OCI-M2 (cell line): ENCODE measurements around the gene NDRG4.

ENCODE experiments used
- DNase-seq: peaks from one replicate; lab custom pipeline; 2025; ENCODE audit not compliant: unreplicated experiment; lab: John Stamatoyannopoulos, UW

Gene NDRG4

GRCh38 chr16:58499615-58500351, at the start of gene NDRG4:
Gene NDRG4 (plus strand): TSS chr16:58500143. CDS start chr16:58500249, 106 bp downstream.
- no peak for DNase-seq

- DNase-seq, result no peak
These were observed 49.4 kb upstream of the NDRG4 start for GRCh38 chr16:58450590-58450989.

- no peak for DNase-seq
These were observed 48.7 kb upstream of the NDRG4 start for GRCh38 chr16:58451265-58451689.

GRCh38 chr16:58451945-58452401, 48.0 kb upstream of the NDRG4 start:
- DNase-seq, result peak; percentile 61

GRCh38 chr16:58452640-58453039, 47.3 kb upstream of the NDRG4 start:
- DNase-seq, result no peak

GRCh38 chr16:58454178-58454577, 45.8 kb upstream of the NDRG4 start:
- no peak for DNase-seq

GRCh38 chr16:58454856-58455255, 45.1 kb upstream of the NDRG4 start:
- DNase-seq, result no peak

- no peak for DNase-seq
These were observed 44.2 kb upstream of the NDRG4 start for GRCh38 chr16:58455750-58456149.

- DNase-seq, result peak; percentile 67
These were observed 43.8 kb upstream of the NDRG4 start for GRCh38 chr16:58456193-58456592.

- no peak for DNase-seq
These were observed 41.2 kb upstream of the NDRG4 start for GRCh38 chr16:58458606-58459343.

- no peak for DNase-seq
These were observed 40.4 kb upstream of the NDRG4 start for GRCh38 chr16:58459344-58460218.

- no peak for DNase-seq
These were observed 39.7 kb upstream of the NDRG4 start for GRCh38 chr16:58460219-58460610.

- no peak for DNase-seq
These were observed 38.9 kb upstream of the NDRG4 start for GRCh38 chr16:58461056-58461455.

- DNase-seq, result no peak
These were observed 38.3 kb upstream of the NDRG4 start for GRCh38 chr16:58461640-58462039.

- DNase-seq, result no peak
These were observed 37.9 kb upstream of the NDRG4 start for GRCh38 chr16:58462089-58462488.

- no peak for DNase-seq
These were observed 37.4 kb upstream of the NDRG4 start for GRCh38 chr16:58462499-58462996.

- no peak for DNase-seq
These were observed 36.7 kb upstream of the NDRG4 start for GRCh38 chr16:58462997-58463941.

- no peak for DNase-seq
These were observed 35.7 kb upstream of the NDRG4 start for GRCh38 chr16:58464047-58464915.
